Right lobe of liver (tissue), 6 donors: Measurements from ENCODE around the gene CSF2. TPM values are rescaled to one million over a fixed set of nuclear protein-coding genes. Genes with fewer than 3 reads are reported as not detected.

Experiments
- ATAC-seq, 4 donors: fragments of 200-7000 bp; cut with Tn5 transposase; one replicate each; pipeline ENCODE4 v1.9.1; 2020; ENCODE audit warnings: mild to moderate bottlenecking in 4 of 4, moderate library complexity in 4 of 4
- DNase-seq, 3 donors: peaks; one replicate each; pipeline ENCODE4 v3.0.0-alpha.2; 2020
- H3K27ac ChIP-seq, 3 donors: fragments of 200-600 bp; one replicate each; pipeline ENCODE4 v1.8.0; 2022
- H3K27me3 ChIP-seq, 2 donors: fragments of 200-600 bp; one replicate each; pipeline ENCODE4 v1.8.0; 2022
- H3K36me3 ChIP-seq, 4 donors: fragments of 200-600 bp; sonication (generic) in 1 of 4; one replicate each; pipeline versions ENCODE4 v1.5.1 to v1.8.0; 2017 to 2022; ENCODE audit warnings: control low read depth in 1 of 4
- H3K4me1 ChIP-seq, 4 donors: fragments of 200-600 bp; sonication (generic) in 1 of 4; one replicate each; pipeline versions ENCODE4 v1.5.1 to v1.8.0; 2017 to 2022; ENCODE audit warnings: control low read depth in 1 of 4
- H3K4me3 ChIP-seq, 3 donors: fragments of 200-600 bp; one replicate each; pipeline ENCODE4 v1.8.0; 2022
- H3K9me3 ChIP-seq, 4 donors: fragments of 200-600 bp; sonication (generic) in 1 of 4; one replicate each; pipeline versions ENCODE4 v1.5.1 to v1.8.0; 2017 to 2022; ENCODE audit warnings: control low read depth in 1 of 4
- CTCF ChIP-seq, 4 donors: fragments of 200-600 bp in 3 of 4; fragments of 450-650 bp in 1 of 4; IDR thresholded peaks; one replicate each; pipeline versions ENCODE4 v1.5.1 to v1.8.0; 2016 to 2022; ENCODE audit warnings: antibody characterized with exemption in 4 of 4, mild to moderate bottlenecking in 2 of 4
- POLR2A ChIP-seq: fragments of 450-650 bp; IDR thresholded peaks from one replicate; pipeline ENCODE4 v1.6.1; 2017; ENCODE audit warnings: antibody characterized with exemption, mild to moderate bottlenecking
- whole genome bisulfite sequencing: methylation state at CpG from one replicate; pipeline ENCODE4 v1.1.6; 2018; ENCODE audit warnings: low coverage, low lambda C conversion rate; ENCODE audit not compliant: insufficient coverage; ENCODE audit errors: missing lambda C conversion rate; 5-methylcytosine and 5-hydroxymethylcytosine counted together
- intact Hi-C, 2 donors: fragments of 100-400 bp; cut with DNase I; formaldehyde crosslinking; loops; one replicate each; pipeline versions ENCODE4 v1.11.2 to v1.14.1; 2022
- total RNA-seq, 6 experiments: library from RNA; depleted of rRNA in 2 of 6; stranded (reverse); fragments of >200 nt in 2 of 6; fragmentation: NEBNext Ultra II Directional in 3 of 6; extraction: Animal tissue kit (Norgen Biotek cat#: 25700) in 3 of 6; gene quantifications; one replicate each; pipeline versions ENCODE4 v1.1.0 to v1.2.4, GENCODE V29; 2016 to 2023
- donor health status: DM: no; HTN: yes; CAD: no.
- donor health status: DM: no; HTN: no; CAD: no.
- donor health status: DM: no; HTN: no; CAD: no.
- donor health status: DM: no; HTN: yes; CAD: no.
- donor health status: DM: no; HTN: yes; CAD: no.

The CSF2 gene
- total RNA-seq, 6 experiments from 2014 or later = not detected

- no peaks in the 10 kb centered on the region for H3K27me3 ChIP-seq
- DNase-seq (no peak), ATAC-seq (no peak)
- 86% methylated on average over 1 of the region's 4 CpGs for WGBS
- TF ChIP-seq POLR2A (no peak), CTCF (IDR thresholded peaks at IDR 0.05) (no peak)
- no peaks in the 10 kb centered on the region for H3K9me3 ChIP-seq
- no peak overlapping the region for H3K27ac ChIP-seq
- no peaks in the 10 kb centered on the region for H3K4me1 ChIP-seq
- H3K4me3 ChIP-seq = no peak overlapping the region
- intact Hi-C loops = no loop called here
- no peaks in the 10 kb centered on the region for H3K36me3 ChIP-seq
Observed at GRCh38 chr5:132066871-132067270, 6.7 kb upstream of the CSF2 start.

- no peak for TF ChIP-seq CTCF (IDR thresholded peaks at IDR 0.05)
- TF ChIP-seq POLR2A = no peak
- H3K27me3 ChIP-seq = no peaks in the 10 kb centered on the region
- no peak for ATAC-seq
- H3K4me1 ChIP-seq = no peaks in the 10 kb centered on the region
- no peaks in the 10 kb centered on the region for H3K36me3 ChIP-seq
- intact Hi-C loops = no loop called here
- H3K9me3 ChIP-seq = no peaks in the 10 kb centered on the region
- DNase-seq = no peak
- no peak overlapping the region for H3K4me3 ChIP-seq
- WGBS = no CpG with 5 or more reads among the region's 11 CpGs
- no peak overlapping the region for H3K27ac ChIP-seq
Observed at GRCh38 chr5:132067451-132067850, 6.1 kb upstream of the CSF2 start.

- WGBS = 92% methylated on average over 2 of the region's 13 CpGs
- H3K4me1 ChIP-seq = no peaks in the 10 kb centered on the region
- DNase-seq (no peak), ATAC-seq (no peak)
- no peaks in the 10 kb centered on the region for H3K9me3 ChIP-seq
- no peak overlapping the region for H3K27ac ChIP-seq
- H3K4me3 ChIP-seq = no peak overlapping the region
- no peaks in the 10 kb centered on the region for H3K36me3 ChIP-seq
- intact Hi-C loops = no loop called here
- no peaks in the 10 kb centered on the region for H3K27me3 ChIP-seq
- TF ChIP-seq CTCF (IDR thresholded peaks at IDR 0.05) (no peak), POLR2A (no peak)
Observed at GRCh38 chr5:132067941-132068808, 5.4 kb upstream of the CSF2 start.

GRCh38 chr5:132069561-132069960 is 4.0 kb upstream of the CSF2 start:
- Histone ChIP-seq H3K4me1 (no peaks in the 10 kb centered on the region), H3K27me3 (no peaks in the 10 kb centered on the region), H3K4me3 (no peak overlapping the region), H3K36me3 (no peaks in the 10 kb centered on the region), H3K27ac (no peak overlapping the region), H3K9me3 (no peaks in the 10 kb centered on the region)
- ATAC-seq (no peak), DNase-seq (no peak)
- WGBS = no CpG with 5 or more reads among the region's 10 CpGs
- TF ChIP-seq POLR2A (no peak), CTCF (IDR thresholded peaks at IDR 0.05) (no peak)
- intact Hi-C loops = no loop called here
